NCI-H2227 treated with DMSO at 0.1 percent for 48 hours (cell line): Measurements from ENCODE around the gene FHAD1.

Experiments
- DNase-seq: peaks from one replicate; lab custom pipeline; 2025; lab: John Stamatoyannopoulos, UW

FHAD1 gene

DNA sequence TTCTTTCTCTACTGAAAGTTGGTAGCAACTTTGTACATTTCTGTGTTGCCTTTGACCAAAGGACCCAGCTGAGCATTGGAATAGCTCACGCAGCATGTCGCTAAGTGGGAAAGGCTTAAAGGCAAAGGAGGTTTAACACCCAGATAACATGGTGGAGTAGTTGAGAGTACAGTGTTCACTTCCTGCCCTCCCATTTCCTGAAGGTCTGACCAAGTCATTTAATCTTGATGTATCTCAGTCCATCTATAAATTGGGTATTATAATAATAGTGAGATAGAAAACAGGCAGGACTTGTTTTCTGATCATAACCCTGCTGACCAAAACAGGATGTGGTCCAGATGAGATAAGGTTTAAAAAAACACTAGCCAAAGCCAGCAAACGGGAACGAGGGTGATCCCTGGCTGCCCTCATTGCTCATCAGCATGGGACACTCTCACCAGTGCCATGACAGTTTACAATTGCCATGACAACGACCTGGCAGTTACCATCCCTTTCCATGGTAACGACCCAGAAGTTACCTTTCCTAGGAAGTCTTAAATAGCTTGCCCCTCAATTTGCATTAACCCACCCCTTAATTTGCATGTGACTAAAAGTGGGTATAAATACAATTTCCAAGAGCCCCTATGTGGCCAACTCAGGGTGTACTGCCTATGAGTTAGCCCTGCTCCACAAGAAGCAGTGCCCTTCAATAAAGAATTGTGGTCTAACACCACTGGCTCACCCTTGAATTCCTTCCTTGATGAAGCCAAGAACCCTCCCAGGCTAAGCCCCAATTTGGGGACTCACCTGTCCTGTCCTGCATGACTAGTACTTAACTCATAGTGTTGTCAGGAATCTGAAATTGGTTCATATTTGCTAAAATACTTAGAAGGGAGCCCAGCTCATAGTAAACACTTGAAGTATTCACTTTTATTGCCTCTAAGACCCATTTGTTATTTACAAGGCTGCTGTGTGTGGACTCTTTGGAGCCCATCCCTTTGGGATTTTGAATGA, 28.4 kb upstream of the FHAD1 start:
- DNase-seq: no peak

DNA sequence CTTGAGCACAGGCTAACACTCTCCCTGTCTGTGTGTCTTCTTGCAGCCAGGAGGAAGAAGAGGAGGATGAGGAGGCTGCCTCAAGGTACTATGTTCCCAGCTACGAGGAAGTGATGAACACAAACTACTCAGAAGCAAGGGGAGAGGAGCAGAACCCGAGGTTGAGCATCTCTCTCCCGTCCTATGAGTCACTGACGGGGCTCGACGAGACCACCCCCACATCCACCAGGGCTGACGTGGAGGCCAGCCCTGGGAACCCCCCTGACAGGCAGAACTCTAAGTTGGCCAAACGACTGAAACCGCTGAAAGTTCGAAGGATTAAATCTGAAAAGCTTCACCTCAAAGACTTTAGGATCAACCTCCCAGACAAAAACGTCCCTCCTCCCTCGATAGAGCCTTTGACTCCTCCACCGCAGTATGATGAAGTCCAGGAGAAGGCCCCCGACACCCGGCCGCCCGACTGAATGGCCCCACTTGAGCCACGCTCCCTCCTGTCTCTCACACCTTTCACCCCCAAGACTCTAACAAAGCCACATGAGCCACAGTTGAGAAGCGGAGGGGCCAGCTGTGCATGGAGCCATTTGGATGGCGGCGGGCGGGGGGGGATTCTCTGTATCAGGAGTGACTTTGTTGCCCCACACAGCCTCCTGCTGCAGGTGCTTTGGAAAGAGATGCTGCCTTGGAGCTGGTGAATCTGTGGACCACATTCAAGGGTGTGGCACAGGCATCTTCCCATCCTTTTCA, 27.6 kb upstream of the FHAD1 start:
- DNase-seq: no peak

DNA sequence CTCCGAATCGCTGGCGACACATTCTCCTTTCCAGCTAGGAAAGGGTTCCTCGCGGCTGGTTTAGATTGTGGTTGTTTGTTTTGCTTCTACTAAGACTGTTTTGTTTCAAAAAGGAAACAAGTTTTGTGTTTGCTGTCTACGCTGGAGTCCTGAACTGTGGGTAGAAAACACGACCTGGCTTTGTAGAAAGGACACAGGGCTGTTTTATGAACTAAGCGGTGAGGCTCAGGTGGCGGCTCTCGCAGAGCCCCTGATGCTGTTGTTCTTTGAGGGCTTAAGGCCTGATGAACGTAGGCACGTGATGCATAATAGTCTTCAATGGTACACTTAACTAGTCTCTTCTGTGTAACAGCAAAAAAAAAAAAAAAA, 27.0 kb upstream of the FHAD1 start:
- no peak for DNase-seq

DNA sequence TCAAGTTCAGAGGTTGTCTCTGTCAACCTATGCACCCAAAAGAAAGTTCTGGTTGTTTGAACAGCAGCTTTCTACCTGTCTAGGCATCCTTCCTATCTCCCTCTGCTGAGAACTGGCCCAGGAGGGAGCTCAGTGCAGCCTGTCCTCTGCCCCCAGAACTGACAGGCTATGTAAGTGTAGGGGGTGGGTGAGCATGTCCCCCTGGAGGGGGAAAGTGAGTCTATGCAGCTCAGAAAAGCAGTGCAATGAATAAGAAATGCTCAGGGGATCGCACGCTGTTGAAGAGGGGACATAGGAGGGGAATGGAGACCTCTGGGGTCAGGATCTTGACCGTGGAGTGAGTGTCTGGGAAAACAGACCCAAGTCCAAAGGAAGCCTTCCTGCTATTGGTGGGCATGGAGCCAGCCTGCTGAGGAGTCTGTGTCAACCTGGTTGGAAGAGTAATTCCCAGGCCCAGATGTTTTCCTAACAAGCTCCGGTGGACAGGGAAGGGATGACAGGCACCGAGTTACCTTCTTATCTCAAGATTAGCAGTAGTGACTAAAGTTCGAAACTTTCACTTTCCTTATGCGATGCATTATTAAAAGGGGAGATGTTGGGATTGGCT, 26.1 kb upstream of the FHAD1 start:
- DNase-seq: no peak

DNA sequence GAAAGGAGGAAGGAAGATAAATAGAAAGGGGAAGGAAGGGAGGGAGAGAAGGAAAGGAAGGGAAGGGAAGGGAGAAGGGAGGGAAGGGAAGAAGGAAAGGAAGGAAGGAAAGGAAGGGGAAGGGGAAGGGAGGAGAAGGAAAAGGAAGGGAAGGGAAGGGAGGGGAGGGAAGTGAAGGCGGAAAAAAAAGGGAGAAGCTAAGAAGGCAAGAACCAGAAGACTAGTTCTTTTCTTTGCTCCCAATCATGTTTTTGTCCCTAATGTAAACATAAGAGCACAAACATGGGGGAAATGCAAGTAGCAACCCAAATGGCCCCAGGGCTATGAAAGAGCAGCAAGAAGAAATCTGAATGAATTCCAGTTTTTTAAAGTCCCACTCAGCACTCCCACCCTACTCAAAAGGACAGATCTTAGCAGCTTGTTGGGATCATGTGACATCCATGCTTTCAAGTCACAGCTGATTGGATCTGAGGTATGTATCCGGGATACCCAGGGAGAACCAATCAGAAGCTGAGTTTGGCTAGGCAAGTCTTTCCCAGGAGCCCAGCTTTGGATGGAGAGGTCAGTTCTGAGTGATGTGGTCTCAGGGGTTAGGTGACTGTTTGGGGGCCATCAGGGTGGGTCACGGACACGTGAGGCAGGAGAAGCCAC, 24.2 kb upstream of the FHAD1 start:
- DNase-seq: no peak

DNA sequence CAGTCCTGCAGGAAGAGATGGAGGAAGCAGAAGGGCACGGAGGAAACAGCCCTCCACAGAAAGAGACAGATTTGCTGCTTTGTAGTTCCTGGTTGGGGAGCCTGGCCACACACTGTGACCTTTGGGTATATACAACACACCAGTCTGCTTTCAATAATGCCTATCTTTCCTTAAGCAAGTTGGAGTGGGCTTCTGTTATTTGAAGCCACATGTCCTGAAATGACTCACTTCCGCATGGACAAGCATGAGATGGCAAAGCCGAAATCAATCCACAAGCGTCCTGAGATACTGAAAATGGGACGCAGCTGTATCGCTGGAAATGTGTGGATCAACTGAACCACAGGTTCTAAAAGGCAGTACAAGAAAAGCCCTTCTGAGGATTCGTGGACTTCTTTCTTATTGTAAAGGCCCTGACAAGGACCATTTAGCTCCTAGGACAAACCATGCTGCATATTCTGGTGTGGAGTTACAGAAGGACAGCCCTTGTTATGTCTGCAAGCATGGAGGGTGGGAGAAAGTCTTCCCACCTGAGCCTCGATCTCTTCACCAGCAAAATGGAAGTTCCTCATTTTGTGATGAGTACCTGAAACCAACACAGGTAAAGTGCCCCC, 22.7 kb upstream of the FHAD1 start:
- no peak for DNase-seq

DNA sequence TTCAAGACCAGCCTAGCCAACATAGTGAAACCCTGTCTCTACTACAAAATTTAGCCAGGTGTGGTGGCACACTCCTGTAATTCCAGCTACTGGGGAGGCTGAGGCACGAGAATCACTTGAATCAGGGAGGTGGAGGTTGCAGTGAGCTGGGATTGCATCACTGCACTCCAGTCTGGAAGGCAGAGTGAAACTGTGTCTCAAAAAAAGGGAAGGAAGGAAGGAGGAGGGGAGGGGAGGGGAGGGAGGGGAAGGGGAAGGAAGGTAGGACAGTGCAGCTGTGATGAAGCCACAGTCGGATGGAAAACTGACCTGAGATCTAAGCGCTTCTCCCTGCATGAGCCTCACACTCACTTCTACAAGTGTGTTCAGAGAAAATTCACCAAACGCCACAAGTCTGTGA, 22.0 kb upstream of the FHAD1 start:
- DNase-seq: no peak

DNA sequence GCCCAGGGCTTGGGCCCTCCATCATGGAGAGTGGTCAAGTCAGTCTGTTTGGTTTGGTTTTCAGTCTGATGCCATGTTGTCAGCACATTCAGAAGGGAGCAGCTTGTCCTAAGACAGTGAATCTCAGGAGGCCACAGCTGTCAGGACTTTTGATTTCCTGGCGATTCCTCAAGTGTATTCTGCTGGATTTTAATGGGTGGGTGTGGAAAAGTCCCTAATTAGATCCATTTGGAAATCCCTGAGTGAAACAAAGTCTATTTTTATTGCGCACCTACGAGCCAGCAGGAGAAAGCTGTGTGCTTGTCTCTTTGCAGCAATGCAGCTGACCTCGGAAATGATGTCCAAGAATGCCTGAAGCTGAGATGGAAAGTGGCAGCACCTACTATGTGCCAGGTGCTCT, 21.6 kb upstream of the FHAD1 start:
- no peak for DNase-seq

DNA sequence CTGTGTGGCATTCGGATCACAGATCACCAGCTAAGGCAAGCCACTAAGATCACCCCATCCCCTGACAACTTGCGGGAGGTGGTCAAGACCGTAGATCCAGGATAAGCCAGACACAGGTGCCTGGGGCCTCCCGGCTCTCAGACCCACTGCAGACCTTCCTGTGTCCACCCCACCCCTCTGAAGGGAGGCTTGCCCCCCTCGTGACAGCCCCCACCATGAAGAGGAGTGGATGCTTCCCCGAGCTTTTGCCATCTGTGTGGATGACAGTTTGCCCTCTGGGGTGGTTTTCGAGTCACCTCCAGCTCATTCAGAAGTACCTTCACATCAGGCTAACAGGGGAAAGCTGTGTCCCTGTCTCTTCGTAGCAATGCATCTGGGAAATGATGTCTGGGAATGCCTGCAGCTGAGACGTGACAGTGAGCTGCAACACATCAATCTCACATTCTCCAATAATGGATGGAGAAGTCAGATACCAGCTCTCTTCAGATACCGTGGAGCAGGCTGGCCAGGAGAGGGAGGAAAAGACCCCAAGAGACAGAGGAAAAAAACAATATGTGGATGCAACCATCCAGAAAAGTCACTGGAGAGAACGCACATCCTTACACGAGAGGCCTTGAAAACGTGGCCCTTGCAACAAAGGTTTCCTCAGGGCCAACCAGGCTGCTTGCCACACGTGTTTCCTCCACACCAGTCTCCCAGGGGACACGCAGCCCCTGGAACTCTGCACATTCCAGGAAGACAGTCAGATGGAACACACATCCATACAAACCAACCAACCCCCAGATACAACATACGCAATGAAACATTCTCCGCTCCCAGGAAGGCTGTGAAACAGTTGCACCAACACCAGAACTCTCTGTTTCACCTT, 20.4 kb upstream of the FHAD1 start:
- DNase-seq: no peak

DNA sequence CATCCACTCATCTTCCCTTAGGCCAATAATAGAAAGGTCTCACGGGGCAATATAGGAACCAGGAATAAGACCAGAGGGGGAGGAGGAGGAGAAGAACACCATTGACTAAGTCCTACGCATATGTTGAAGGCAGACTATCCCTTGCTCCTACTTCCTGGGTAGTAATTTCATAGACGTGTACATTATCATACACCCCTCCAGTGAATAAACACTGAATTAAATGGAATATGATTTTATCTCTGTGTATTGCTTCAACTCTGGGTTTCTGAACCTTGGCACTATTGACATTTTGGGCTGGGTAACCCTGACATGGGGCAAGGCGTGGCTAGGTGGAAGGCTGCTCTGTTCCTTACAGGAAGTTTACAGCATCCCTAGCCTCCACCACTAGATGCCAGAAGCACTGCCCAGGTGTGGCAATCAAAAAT, 17.3 kb upstream of the FHAD1 start:
- DNase-seq: no peak

DNA sequence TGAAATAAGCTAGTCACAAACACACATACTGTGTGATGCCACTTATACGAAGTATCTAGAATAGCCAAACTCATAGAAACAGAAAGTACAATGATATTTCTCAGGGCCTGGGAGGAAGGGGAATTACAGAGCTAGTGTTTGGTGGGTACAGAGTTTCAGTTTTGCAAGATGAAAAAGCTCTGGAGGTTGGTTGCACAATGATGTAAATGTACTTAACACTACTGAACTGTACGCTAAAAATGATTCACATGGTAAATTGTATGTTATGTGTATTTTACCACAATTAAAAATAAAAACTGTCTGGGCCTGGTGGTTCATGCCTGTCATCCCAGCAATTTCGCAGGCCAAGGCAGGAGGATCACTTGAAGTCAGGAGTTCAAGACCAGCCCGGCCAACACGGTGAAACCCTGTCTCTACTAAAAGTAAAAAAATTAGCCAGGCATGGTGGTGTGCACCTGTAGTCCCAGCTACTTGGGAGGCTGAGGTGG, 15.3 kb upstream of the FHAD1 start:
- DNase-seq: no peak

DNA sequence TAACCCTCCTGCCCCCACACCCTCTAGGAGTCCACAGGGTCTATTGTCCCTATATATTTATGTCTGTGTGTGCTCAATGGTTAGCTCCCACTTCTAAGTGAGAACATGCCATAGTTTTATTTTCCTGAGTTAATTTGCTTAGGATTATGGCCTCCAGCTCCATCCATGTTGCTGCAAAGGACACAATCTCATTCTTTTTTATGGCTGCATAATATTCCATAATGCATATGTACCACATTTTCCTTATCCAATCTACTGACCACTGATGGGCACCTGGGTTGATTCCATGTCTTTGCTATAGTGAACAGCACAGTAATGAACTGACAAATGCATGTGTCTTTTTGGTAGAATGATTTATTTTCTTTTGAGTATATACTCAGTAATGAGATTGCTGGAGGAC, 13.3 kb upstream of the FHAD1 start:
- DNase-seq: no peak

DNA sequence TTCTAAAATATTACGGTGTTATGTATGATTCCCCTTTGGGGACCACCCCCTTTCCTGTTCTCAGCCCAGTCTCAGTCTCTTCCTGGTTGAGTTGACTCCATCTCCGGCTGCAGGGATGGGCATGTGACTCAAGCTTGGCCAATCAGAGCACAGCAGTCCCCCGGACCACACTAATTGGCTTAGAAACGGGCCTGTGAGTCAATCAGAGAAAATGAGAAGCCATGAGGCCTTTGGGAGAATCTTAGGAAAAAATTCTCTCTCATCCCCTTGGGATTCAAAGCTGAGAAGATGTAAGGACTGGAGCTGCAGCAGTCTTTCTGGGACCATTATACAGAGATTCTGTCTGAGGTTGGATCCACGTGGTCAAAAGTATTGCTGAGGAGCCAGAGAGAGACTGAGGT, 10.7 kb upstream of the FHAD1 start:
- no peak for DNase-seq

DNA sequence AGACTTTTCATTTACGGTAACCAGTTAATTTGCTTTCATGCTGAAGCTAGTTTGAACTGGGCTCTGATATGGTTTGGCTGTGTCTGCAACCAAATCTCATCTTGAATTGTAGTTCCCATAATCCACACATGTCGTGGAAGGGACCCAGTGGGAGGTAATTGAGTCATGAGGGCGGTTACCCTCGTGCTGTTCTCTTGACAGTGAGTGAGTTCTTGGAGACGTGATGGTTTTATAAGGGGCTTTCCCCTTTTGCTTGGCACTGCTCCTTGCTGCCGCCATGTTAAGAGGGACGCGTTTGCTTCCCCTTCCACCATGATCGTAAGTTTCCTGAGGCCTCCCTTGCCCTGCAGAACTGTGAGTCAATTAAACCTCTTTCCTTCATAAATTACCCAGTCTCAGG, 10.3 kb upstream of the FHAD1 start:
- DNase-seq: no peak

DNA sequence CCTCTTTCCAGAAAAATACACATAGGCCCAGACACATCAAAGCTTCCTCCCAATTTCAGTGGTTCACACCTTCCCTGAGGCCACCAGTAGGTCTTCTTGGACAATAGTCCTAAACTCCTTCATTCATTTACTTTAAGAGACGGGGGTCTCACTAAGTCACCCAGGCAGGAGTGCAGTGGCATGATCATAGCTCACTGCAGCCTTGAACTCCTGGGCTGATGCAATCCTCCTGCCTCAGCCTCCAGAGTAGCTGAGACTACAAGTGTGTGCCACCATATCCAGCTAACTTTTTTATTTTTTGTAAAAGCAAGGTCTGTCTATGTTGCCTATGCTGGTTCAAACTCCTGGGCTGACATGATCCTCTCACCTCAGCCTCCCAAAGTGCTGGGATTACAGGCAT, 8.2 kb upstream of the FHAD1 start:
- no peak for DNase-seq

DNA sequence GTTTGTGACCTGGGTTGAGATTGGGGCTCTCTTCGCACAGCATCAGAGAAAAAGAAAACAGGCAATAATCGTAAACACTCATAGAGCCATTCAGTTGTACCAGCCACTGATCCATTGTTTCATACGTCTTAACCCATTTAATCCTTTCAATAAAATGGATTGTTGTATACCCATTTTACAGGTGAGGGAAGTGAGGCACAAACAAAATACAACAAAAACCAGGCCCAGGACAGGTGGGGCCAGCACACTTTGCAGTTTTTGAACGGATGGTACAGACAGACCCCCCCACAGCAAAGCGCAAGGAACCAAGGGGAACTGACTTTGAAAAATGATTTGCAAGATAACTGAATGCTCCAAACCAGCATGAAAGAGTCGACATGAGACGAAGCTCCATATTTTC, 4.3 kb upstream of the FHAD1 start:
- DNase-seq: no peak

DNA sequence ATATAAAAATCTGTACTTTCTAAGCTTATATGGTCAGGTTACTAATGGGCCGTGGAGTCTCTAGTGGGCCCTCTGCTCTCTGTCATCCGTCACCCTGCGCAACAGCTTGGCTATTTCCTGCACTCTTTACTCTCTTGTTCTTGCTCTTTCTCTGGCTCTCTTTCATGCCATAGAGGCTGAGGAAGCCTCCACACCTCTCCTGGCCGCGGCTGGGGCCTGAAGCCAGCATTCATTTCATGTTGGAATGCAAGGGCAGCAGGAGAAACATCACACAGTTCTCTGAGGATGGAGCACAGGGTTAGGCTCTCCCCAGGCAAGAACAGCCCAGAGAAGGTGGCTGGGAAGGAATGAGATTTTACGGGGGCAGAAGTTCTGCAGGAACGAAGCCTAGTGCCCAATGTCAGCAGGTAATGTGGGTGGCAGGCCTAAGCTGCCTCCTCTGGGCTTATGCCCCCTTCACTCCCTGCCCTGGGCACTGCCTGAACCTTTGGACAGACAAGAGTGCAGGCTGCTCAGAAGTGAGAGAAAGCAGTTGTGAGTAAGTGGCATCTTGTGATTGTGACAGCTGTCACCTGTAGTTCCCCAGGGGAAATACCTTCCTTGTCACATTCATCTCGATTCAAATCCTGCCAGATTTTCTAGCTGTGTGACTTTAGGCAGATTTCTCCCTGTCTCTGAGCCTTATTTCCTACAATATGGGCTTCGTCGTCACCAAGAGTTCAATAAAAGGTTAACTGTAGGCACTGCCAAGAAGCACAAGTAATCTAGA, 3.6 kb upstream of the FHAD1 start:
- DNase-seq: no peak

DNA sequence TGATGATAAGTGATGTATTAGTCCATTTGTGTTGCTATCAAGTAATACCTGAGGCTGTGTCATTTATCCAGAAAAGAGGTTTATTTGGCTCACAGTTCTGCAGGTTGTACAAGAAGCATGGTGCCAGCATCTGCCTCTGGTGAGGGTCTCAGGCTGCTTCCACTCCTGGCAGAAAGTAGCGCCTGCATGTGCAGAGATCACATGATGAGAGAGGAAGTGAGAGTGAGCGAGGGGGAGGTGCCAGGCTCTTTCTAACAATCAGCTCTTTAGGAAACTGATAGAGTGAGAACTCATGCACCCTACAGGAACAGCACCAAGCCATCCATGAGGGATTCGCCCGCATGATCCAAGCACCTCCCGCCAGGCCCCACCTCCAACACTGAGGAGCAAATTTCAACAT, 2.2 kb upstream of the FHAD1 start:
- DNase-seq: no peak

DNA sequence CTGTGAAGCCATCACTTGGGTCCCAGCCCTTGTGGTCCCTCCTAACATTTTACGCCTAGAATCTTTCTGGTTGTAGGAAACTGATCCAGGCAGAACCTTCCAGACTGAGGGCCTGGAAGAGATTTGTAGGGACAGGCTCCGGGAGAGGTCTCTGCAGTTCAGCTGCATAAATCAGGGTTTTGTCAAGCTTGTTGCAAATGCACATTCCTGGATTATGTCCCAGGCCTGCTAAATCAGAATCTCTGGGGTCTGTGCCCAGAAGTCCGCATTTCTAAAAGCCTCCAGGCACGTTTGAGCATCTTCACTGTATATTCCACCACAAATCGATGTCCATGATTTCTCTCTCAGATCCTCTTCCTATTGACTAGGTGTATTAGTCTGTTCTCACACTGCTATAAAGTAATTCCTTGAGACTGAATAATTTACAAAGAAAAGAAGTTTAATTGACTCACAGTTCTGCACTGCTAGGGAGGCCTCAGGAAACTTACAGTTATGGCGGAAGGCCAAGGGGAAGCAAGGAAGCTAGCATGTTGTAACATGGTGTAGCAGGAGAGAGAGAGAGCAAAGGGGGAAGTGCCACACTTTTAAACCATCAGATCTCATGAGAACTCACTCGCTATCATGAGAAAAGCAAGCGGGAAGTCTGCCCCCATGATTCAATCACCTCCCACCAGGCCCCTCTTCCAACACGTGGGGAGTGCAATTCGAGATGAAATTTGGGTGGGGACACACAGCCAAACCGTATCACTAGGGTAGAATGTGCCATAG, 1.2 kb upstream of the FHAD1 start:
- no peak for DNase-seq
